ENCODE results near the gene DDX23. TPM values are rescaled to one million over a fixed set of nuclear protein-coding genes. Genes with fewer than 3 reads are reported as not detected.
A peak's percentile ranks its signal among the peaks of the same experiment; 100 is the strongest.

The DDX23 gene
- total and polyA plus RNA-seq, 11 donors, result 16.8 to 51.2 (median 35.8) TPM

- no peak for TF ChIP-seq POLR2A (IDR thresholded peaks at IDR 0.05)
- TF ChIP-seq CTCF (IDR thresholded peaks at IDR 0.05), result no peak
- H3K27ac ChIP-seq, result peak overlapping the region in 9 of 12 donors; percentile 90 to 99 (median 96)
- WGBS, 4 donors, result 11 to 19% (median 15%) methylated on average over 4 of the region's 4 CpGs
- intact Hi-C loops (cut with DNase I), result loop anchor here in 3 of 10 donors (2.0 to 5.0 kb wide), 2 partner anchors 73 to 108 kb away; partner anchors contain the start of genes CCNT1 (in 2 of the 3) and KANSL2 (in 1 of the 3)
- no peaks in the 10 kb centered on the region for H3K9me3 ChIP-seq
- H3K27me3 ChIP-seq, result peaks cover 0 to 14% (median 0%) of the 10 kb centered on the region in 9 donors
- peak overlapping the region; percentile 72 to 100 (median 97) for H3K4me3 ChIP-seq
- H3K4me1 ChIP-seq, result peaks cover 3 to 40% (median 29%) of the 10 kb centered on the region in 12 donors
- ATAC-seq (no peak), DNase-seq (no peak)
- H3K36me3 ChIP-seq, result peaks cover 0 to 3% (median 0%) of the 10 kb centered on the region in 9 donors
These were observed 62.1 kb downstream of the DDX23 start for GRCh38 chr12:48789858-48790326.

- Histone ChIP-seq H3K27ac (peak within 1 kb of the TSS; percentile 89 to 99 (median 94)), H3K9me3 (no peaks in the 10 kb centered on the region), H3K4me1 (peaks cover 3 to 48% (median 34%) of the 10 kb centered on the region in 12 donors), H3K4me3 (peak within 1 kb of the TSS; percentile 72 to 100 (median 98)), H3K36me3 (peaks cover 0 to 3% (median 0%) of the 10 kb centered on the region in 9 donors), H3K27me3 (peaks cover 0 to 14% (median 0%) of the 10 kb centered on the region in 9 donors)
- WGBS, 4 donors, result 0 to 2% (median 1%) methylated on average over 53 to 86 of the region's 86 CpGs
- intact Hi-C loops (cut with DNase I), result loop anchor here in 3 of 10 donors (2.0 to 5.0 kb wide), 2 partner anchors 72 to 107 kb away; partner anchors contain the start of genes CCNT1 (in 2 of the 3) and KANSL2 (in 1 of the 3)
- DNase-seq, result peak; percentile 88 to 92 (median 89)
- TF ChIP-seq CTCF (IDR thresholded peaks at IDR 0.05) (peak in 1 of 12 donors; percentile 8), POLR2A (IDR thresholded peaks at IDR 0.05) (peak in 1 of 2 donors; percentile 46)
- peak in 3 of 4 donors; percentile 66 to 67 (median 66) for ATAC-seq
These were observed 62.8 kb downstream of the DDX23 start, which contains the start of gene ADCY6 for GRCh38 chr12:48788854-48789775. TSS of gene ADCY6 (minus strand) at chr12:48789089. CDS start at chr12:48783434, 5,655 bp downstream.

- no peak for TF ChIP-seq CTCF (IDR thresholded peaks at IDR 0.05)
- no peak for TF ChIP-seq POLR2A (IDR thresholded peaks at IDR 0.05)
- peaks cover 3 to 54% (median 36%) of the 10 kb centered on the region in 12 donors for H3K4me1 ChIP-seq
- H3K4me3 ChIP-seq, result peak overlapping the region; percentile 72 to 100 (median 98)
- ATAC-seq, result no peak
- DNase-seq, result no peak
- peaks cover 0 to 14% (median 0%) of the 10 kb centered on the region in 9 donors for H3K27me3 ChIP-seq
- H3K9me3 ChIP-seq, result no peaks in the 10 kb centered on the region
- H3K36me3 ChIP-seq, result peaks cover 0 to 3% (median 0%) of the 10 kb centered on the region in 9 donors
- 0 to 1% (median 1%) methylated on average over 23 to 25 of the region's 25 CpGs for WGBS, 4 donors
- H3K27ac ChIP-seq, result peak overlapping the region; percentile 85 to 99 (median 94)
- intact Hi-C loops (cut with DNase I), result loop anchor here in 3 of 10 donors (2.0 to 5.0 kb wide), 2 partner anchors 72 to 106 kb away; partner anchors contain the start of genes CCNT1 (in 2 of the 3) and KANSL2 (in 1 of the 3)
These were observed 63.5 kb downstream of the DDX23 start for GRCh38 chr12:48788524-48788853.

Data from heart left ventricle (tissue), 16 donors.